Heart right ventricle (tissue), 16 donors: ENCODE results near the gene COA6. TPM values are rescaled to one million over a fixed set of nuclear protein-coding genes. Genes with fewer than 3 reads are reported as not detected.

Source experiments
- ATAC-seq, 8 donors: fragments of 200-7000 bp; cut with Tn5 transposase; one replicate each; pipeline ENCODE4 v1.9.1; 2020; ENCODE audit warnings: mild to moderate bottlenecking in 8 of 8, moderate library complexity in 8 of 8, moderate number of reproducible peaks in 1 of 8
- DNase-seq, 2 donors: peaks; one replicate each; pipeline ENCODE4 v3.0.0-alpha.2; 2020
- H3K27ac ChIP-seq, 10 donors: fragments of 200-600 bp; sonication (generic) in 2 of 10; one replicate each; pipeline versions ENCODE4 v1.5.0 to v1.8.0; 2020 to 2022; ENCODE audit warnings: mild to moderate bottlenecking in 3 of 10
- H3K27me3 ChIP-seq, 7 donors: fragments of 200-600 bp; one replicate each; pipeline ENCODE4 v1.8.0; 2021 to 2022; ENCODE audit warnings: mild to moderate bottlenecking in 2 of 7
- H3K36me3 ChIP-seq, 9 donors: fragments of 200-600 bp; sonication (generic) in 1 of 9; one replicate each; pipeline versions ENCODE4 v1.5.0 to v1.8.0; 2020 to 2022; ENCODE audit warnings: mild to moderate bottlenecking in 2 of 9
- H3K4me1 ChIP-seq, 9 donors: fragments of 200-600 bp; sonication (generic) in 1 of 9; one replicate each; pipeline versions ENCODE4 v1.5.0 to v1.8.0; 2020 to 2022; ENCODE audit warnings: mild to moderate bottlenecking in 4 of 9
- H3K4me3 ChIP-seq, 10 donors: fragments of 200-600 bp; sonication (generic) in 2 of 10; one replicate each; pipeline versions ENCODE4 v1.5.0 to v1.8.0; 2020 to 2022; ENCODE audit warnings: mild to moderate bottlenecking in 7 of 10, moderate library complexity in 2 of 10
- H3K9me3 ChIP-seq, 11 donors: fragments of 200-600 bp in 10 of 11; sonication (generic) in 2 of 11; one replicate each; pipeline versions ENCODE4 v1.5.0 to v1.8.0; 2013 to 2022; ENCODE audit warnings: mild to moderate bottlenecking in 2 of 11, control low read depth in 1 of 11, moderate library complexity in 1 of 11
- WGBS, 2 donors: extraction: QIAGEN DNeasy Blood & Tissue Kit; methylation state at CpG; one replicate each; pipeline ENCODE4 v1.1.7; 2013; ENCODE audit warnings: inconsistent platforms in 1 of 2; 5-methylcytosine and 5-hydroxymethylcytosine counted together
- intact Hi-C, 10 donors: fragments of 100-400 bp; cut with DNase I; formaldehyde crosslinking; loops; one replicate each; pipeline versions ENCODE4 v1.11.1 to v1.14.2; 2022
- polyA plus RNA-seq, 2 donors: library from polyadenylated mRNA; stranded (reverse); fragments of 200-250 nt; gene quantifications; one replicate each; pipeline ENCODE4 v1.2.3, GENCODE V29; 2013
- total RNA-seq, 10 donors: library from RNA; stranded (reverse); fragmentation: NEBNext Ultra II Directional in 3 of 10; extraction: Animal tissue kit (Norgen Biotek cat#: 25700) in 3 of 10; gene quantifications; one replicate each; pipeline versions ENCODE4 v1.2.1 to v1.2.4, GENCODE V29; 2021 to 2023
- TF ChIP-seq, protein P1 (sequence below), 9 donors: fragments of 200-600 bp; sonication (generic) in 2 of 9; IDR thresholded peaks; one replicate each; pipeline versions ENCODE4 v1.5.0 to v1.8.0; 2021 to 2022; ENCODE audit warnings: antibody characterized with exemption in 9 of 9, mild to moderate bottlenecking in 5 of 9, moderate library complexity in 1 of 9
- donor health status: Arrhythmogenic right ventricular cardiomyopathy.
- donor health status: ischemic (EF 13 %, LVEDD 7.1; RV severe dilation, severe dysfunction).
- donor health status: healthy with polysubstance abuse.
- donor health status: DM: no; HTN: yes; CAD: no.
- donor health status: DM: no; HTN: no; CAD: no.
- donor health status: ischemic (EF 25% LVEDD 6.9; RV normal size, moderate dysfunction).
- donor health status: ischemic (EF 25% LVEDD 5.7; RV mildly dilated, moderate dysfunction).
- donor health status: healthy.
- donor health status: DM: yes; HTN: yes; CAD: no.
- donor health status: Ischemic cardiomyopathy.
- donor health status: ischemic (EF 35%, LVEDD 5.7; RV mildly dilated, moderate dysfunction).
- donor health status: nonischemic (EF 11% LVEDD 7.7; RV severe dilation, severe dysfunction).
- donor health status: DM: yes; HTN: yes; CAD: no.
- donor health status: PGD.
- donor health status: ischemic (EF 29% LVEDD 5.4; RV normal size, mild dysfunction).
- donor health status: nonischemic (EF 23%, LVEDD 6.1; RV moderate dilation, normal function).

The COA6 gene
- total and polyA plus RNA-seq, 12 donors = 23.4 to 98.5 (median 29.5) TPM

DNA sequence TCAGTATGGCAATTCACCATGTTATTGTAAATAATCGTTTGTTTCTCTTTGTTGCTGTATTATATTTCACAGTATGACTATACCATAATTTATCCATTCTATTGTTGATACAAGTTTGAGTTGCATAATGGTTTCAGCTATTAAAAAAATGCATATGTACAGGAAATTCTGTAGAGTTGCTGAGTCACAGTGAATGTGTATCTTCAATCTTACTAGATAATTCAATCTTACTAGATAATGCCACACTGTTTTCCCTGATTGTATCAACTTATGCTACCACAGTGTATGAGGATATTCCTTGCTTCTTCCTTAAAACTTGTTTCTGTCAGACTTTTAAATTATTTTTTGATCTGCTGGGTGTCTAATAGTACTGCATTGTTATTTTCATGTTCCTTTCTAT, 3.5 kb upstream of the COA6 start:
- WGBS, 2 donors = 83 to 85% methylated on average over 1 of the region's 1 CpG
- Histone ChIP-seq H3K4me1 (peaks cover 6 to 19% (median 15%) of the 10 kb centered on the region in 9 donors), H3K9me3 (no peaks in the 10 kb centered on the region), H3K4me3 (no peak overlapping the region), H3K36me3 (no peaks in the 10 kb centered on the region), H3K27me3 (peaks cover 0 to 6% (median 0%) of the 10 kb centered on the region in 7 donors), H3K27ac (no peak overlapping the region)
- no peak for ATAC-seq
- intact Hi-C loops = no loop called here
- no peak for DNase-seq
- TF ChIP-seq, protein P1, sequence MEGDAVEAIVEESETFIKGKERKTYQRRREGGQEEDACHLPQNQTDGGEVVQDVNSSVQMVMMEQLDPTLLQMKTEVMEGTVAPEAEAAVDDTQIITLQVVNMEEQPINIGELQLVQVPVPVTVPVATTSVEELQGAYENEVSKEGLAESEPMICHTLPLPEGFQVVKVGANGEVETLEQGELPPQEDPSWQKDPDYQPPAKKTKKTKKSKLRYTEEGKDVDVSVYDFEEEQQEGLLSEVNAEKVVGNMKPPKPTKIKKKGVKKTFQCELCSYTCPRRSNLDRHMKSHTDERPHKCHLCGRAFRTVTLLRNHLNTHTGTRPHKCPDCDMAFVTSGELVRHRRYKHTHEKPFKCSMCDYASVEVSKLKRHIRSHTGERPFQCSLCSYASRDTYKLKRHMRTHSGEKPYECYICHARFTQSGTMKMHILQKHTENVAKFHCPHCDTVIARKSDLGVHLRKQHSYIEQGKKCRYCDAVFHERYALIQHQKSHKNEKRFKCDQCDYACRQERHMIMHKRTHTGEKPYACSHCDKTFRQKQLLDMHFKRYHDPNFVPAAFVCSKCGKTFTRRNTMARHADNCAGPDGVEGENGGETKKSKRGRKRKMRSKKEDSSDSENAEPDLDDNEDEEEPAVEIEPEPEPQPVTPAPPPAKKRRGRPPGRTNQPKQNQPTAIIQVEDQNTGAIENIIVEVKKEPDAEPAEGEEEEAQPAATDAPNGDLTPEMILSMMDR (IDR thresholded peaks at IDR 0.05) = no peak

DNA sequence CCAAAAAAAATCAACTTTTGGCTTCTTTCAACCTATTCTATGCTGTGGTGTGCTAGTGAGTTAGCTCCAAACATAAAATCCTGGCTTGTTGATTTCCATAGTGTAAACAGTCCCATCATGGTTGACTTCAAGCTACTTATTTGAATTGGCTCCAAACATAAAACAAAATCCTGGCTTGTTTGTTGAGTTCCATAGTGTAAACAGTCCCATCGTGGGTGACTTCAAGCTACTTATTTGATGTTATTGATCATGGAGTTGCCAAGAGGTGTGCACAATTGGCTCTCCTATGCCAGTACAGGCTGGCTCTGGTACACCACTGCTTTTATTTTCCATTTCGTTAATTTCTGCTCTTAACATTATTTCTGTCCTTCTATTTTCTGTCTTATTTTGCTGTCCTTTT, 1.8 kb upstream of the COA6 start:
- no peaks in the 10 kb centered on the region for H3K9me3 ChIP-seq
- H3K27ac ChIP-seq = no peak overlapping the region
- peaks cover 6 to 31% (median 20%) of the 10 kb centered on the region in 9 donors for H3K4me1 ChIP-seq
- WGBS, 2 donors = 70 to 72% methylated on average over 2 of the region's 2 CpGs
- intact Hi-C loops = no loop called here
- H3K36me3 ChIP-seq = peaks cover 0 to 15% (median 7%) of the 10 kb centered on the region in 9 donors
- TF ChIP-seq, protein P1 (IDR thresholded peaks at IDR 0.05) = no peak
- peaks cover 0 to 4% (median 0%) of the 10 kb centered on the region in 7 donors for H3K27me3 ChIP-seq
- DNase-seq (no peak), ATAC-seq (no peak)
- H3K4me3 ChIP-seq = no peak overlapping the region

DNA sequence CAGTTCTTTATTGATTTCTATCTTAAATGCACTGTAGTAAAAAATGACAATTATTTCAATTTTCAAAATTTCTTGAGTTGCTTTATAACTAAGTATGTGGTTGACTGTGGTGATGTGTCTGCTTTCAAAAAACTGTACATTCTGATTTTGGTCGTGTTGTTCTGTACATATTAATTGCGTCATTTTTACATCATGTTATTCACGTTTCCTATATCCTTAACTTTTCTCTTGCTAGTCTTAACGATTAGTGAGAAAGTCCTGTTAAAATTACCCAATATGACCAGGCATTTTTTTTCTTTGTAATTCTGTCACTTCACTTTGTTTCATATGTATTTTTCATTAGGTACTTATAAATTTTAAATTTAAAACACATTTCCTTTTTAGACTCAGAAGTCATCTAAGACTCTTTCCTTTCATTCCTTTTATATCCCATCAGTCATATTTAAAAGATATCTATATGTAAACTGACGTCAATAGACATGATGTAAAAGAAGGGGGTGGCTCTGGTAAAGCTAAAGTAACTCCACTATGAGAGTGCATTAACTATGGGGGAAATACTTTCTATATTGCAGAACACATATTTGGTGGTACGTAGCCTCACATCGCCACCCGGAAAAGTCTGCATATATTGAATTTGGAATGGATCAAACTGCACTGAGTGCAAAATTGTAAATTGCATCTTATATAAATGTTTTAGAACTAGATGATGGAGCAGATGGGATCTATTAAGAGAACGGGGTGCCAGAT, 1.1 kb upstream of the COA6 start:
- H3K4me3 ChIP-seq = peak overlapping the region; percentile 53 to 88 (median 76)
- 53 to 57% methylated on average over 9 of the region's 9 CpGs for WGBS, 2 donors
- intact Hi-C loops = no loop called here
- H3K27me3 ChIP-seq = no peaks in the 10 kb centered on the region
- ATAC-seq (no peak), DNase-seq (no peak)
- H3K36me3 ChIP-seq = peaks cover 0 to 23% (median 14%) of the 10 kb centered on the region in 9 donors
- peak overlapping the region in 7 of 10 donors; percentile 92 to 98 (median 96) for H3K27ac ChIP-seq
- peaks cover 6 to 31% (median 20%) of the 10 kb centered on the region in 9 donors for H3K4me1 ChIP-seq
- no peaks in the 10 kb centered on the region for H3K9me3 ChIP-seq
- TF ChIP-seq, protein P1 (IDR thresholded peaks at IDR 0.05) = no peak

DNA sequence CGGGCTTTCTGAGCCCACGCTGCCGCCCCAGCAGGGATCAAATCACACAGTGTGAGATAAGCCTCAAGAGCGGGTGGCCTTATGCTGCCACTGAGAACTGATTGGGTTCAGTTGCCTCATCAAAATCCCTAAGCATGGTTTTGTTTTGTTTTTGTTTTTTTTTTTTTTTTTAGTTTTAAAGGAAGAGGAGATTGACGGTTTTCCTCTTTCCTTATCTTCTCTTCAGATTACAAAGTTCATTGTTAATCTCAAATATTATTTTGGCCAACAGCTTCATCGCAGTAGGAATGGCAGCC, 651 bp downstream of the COA6 start:
- H3K4me3 ChIP-seq = peak overlapping the region; percentile 53 to 88 (median 76)
- TF ChIP-seq, protein P1 (IDR thresholded peaks at IDR 0.05) = no peak
- no peaks in the 10 kb centered on the region for H3K27me3 ChIP-seq
- DNase-seq (no peak), ATAC-seq (peak; percentile 28 to 78 (median 52))
- peak overlapping the region; percentile 92 to 98 (median 96) for H3K27ac ChIP-seq
- H3K9me3 ChIP-seq = no peaks in the 10 kb centered on the region
- intact Hi-C loops = no loop called here
- H3K4me1 ChIP-seq = peaks cover 6 to 31% (median 20%) of the 10 kb centered on the region in 9 donors
- 1 to 2% methylated on average over 6 of the region's 6 CpGs for WGBS, 2 donors
- peaks cover 0 to 39% (median 29%) of the 10 kb centered on the region in 9 donors for H3K36me3 ChIP-seq
